Measurements from ENCODE around the gene PLEKHO2.

- TF ChIP-seq EZH2phosphoT487 (conservative IDR thresholded peaks at IDR 0.05; ENCODE audit: low read length) (no peak), CTCF (IDR thresholded peaks at IDR 0.05; ENCODE audit: insufficient read depth, low read length, poor library complexity, severe bottlenecking) (no peak)
Observed at GRCh38 chr15:64883997-64884511, 42.3 kb downstream of the PLEKHO2 start.
